ENCODE results near the gene MBD3. TPM values are rescaled to one million over a fixed set of nuclear protein-coding genes. Genes with fewer than 3 reads are reported as not detected.

The MBD3 gene, protein sequence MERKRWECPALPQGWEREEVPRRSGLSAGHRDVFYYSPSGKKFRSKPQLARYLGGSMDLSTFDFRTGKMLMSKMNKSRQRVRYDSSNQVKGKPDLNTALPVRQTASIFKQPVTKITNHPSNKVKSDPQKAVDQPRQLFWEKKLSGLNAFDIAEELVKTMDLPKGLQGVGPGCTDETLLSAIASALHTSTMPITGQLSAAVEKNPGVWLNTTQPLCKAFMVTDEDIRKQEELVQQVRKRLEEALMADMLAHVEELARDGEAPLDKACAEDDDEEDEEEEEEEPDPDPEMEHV
- total RNA-seq = 81.1 and 156 TPM in 2 replicates

DNA sequence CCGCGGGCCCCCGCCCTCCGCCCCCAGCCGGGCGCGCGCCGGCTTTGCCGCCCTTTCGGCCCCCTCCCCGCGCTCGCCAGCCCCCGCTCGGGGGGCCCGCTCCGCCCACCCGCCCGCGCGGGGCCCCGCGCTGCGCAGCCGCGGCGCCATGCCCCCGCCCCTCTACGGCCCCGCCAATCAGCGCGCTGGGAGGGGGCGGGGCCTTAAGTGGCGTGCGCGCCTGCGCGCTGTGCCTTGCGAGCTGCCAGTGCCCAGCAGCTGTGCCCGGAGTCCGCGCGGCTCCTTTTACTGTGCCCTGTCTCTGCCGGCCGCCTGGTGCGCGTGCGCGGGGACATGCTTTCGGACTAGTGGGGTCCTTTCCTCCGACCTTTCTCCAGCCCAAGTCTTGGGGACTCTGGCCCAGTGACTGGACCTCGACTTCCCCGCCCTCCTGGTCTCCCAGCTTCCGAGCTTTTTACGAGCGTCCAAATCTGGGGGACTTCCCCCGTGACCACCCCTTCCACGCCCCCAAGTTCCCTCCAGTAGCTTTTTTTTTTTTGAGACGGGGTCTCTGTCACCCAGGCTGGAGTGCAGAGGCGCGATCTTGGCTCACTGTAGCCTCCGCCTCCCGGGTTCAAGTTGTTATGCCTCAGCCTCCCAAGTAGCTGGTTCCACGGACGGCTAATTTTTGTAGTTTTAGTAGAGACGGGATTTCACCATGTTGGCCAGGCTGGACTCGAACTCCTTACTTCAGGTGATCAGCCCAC, at the start of gene MBD3:
Gene MBD3, minus strand, starts transcription at position 111 of the 746 bp plus-strand sequence. CDS start 234 bp downstream, outside the sequence.

GRCh38 chr19:1605236-1606137, 12.8 kb upstream of the MBD3 start, which contains the start of gene UQCR11:
UQCR11 (minus strand) TSS chr19:1605462; CDS start chr19:1605409, 53 bp downstream.

GRCh38 chr19:1568320-1569019, 24.2 kb downstream of the MBD3 start, which contains the start of gene MEX3D:
MEX3D (minus strand) TSS chr19:1568325; CDS start chr19:1568058, 267 bp downstream.

Other genes with a start within 250 kb of the MBD3 start
- 60.6 and 68.3 TPM in 2 replicates for gene NDUFS7, start 209.0 kb downstream of the MBD3 start, total RNA-seq
- 10.0 and 11.2 TPM in 2 replicates for gene GAMT, start 191.3 kb downstream of the MBD3 start, total RNA-seq
- gene DAZAP1, start 185.3 kb downstream of the MBD3 start, total RNA-seq = 61.4 and 81.4 TPM in 2 replicates
- 323 and 507 TPM in 2 replicates for gene RPS15, start 154.5 kb downstream of the MBD3 start, total RNA-seq
- under 0.01 and 0.06 TPM in 2 replicates for gene APC2, start 142.7 kb downstream of the MBD3 start, total RNA-seq
- 12.3 and 21.6 TPM in 2 replicates for gene C19orf25, start 113.7 kb downstream of the MBD3 start, total RNA-seq
- 0.32 and 1.4 TPM in 2 replicates for gene PCSK4, start 102.5 kb downstream of the MBD3 start, total RNA-seq
- 0.38 and 1.5 TPM in 2 replicates for gene REEP6, start 101.7 kb downstream of the MBD3 start, total RNA-seq
- 0.06 TPM in 1 of 2 replicates, not detected in the other for gene ADAMTSL5, start 79.8 kb downstream of the MBD3 start, total RNA-seq
- not detected in 2 replicates for gene PLK5, start 68.8 kb downstream of the MBD3 start, total RNA-seq
- gene MEX3D, start 24.5 kb downstream of the MBD3 start, total RNA-seq = 52.5 and 71.4 TPM in 2 replicates
- 78.5 and 110 TPM in 2 replicates for gene UQCR11, start 12.6 kb upstream of the MBD3 start, total RNA-seq
- 65.6 and 123 TPM in 2 replicates for gene TCF3, start 59.8 kb upstream of the MBD3 start, total RNA-seq
- gene ONECUT3, start 160.6 kb upstream of the MBD3 start, total RNA-seq = not detected in 2 replicates
- 0.65 and 1.3 TPM in 2 replicates for gene ATP8B3, start 219.4 kb upstream of the MBD3 start, total RNA-seq